OCI-LY7 (cell line): ENCODE results near the gene S100B. TPM values are rescaled to one million over a fixed set of nuclear protein-coding genes. Genes with fewer than 3 reads are reported as not detected.

ENCODE experiments used
- BruUV-seq: library from RNA; stranded (reverse); fragments of 400-500 nt; replicated peaks from 2 replicates; lab custom pipeline; 2021; lab: Mats Ljungman, UMichigan
- CTCF ChIA-PET: fragments of 300-600 bp; sonication (Branson Sonifier 250); formaldehyde crosslinking; loops from one replicate; lab custom pipeline; 2022; ENCODE audit warnings: antibody characterized with exemption; ENCODE audit not compliant: unreplicated experiment; lab: Charles Lee
- POLR2A ChIA-PET: fragments of 300-600 bp; sonication (Branson Sonifier 250); formaldehyde crosslinking; loops from one replicate; lab custom pipeline; 2022; ENCODE audit warnings: antibody characterized with exemption; lab: Charles Lee
- DNase-seq: peaks from one replicate; pipeline ENCODE4 v3.0.0-alpha.2; 2015; ENCODE audit warnings: low spot score
- H2AFZ ChIP-seq: fragments of 200-600 bp; sonication (generic), shearing (Covaris generic); 2 replicates; pipeline ENCODE4 v1.6.1; 2014; ENCODE audit warnings: mild to moderate bottlenecking, antibody characterized with exemption, low read length, moderate library complexity
- H3K27ac ChIP-seq: fragments of 200-600 bp; sonication (generic); 2 replicates; pipeline ENCODE4 v1.5.1; 2014; ENCODE audit warnings: mixed run types, low read depth, mild to moderate bottlenecking, moderate library complexity, low read length, inconsistent platforms; ENCODE audit not compliant: poor library complexity, severe bottlenecking
- H3K36me3 ChIP-seq: fragments of 200-600 bp; sonication (generic); 2 replicates; pipeline ENCODE4 v1.6.1; 2014; ENCODE audit warnings: mild to moderate bottlenecking, antibody characterized with exemption, low read length, moderate library complexity, mixed read lengths; ENCODE audit not compliant: insufficient read depth
- H3K4me1 ChIP-seq: fragments of 200-600 bp; sonication (generic); 2 replicates; pipeline ENCODE4 v1.5.1; 2014; ENCODE audit warnings: mild to moderate bottlenecking, low read length; ENCODE audit not compliant: insufficient read depth, poor library complexity, severe bottlenecking
- H3K4me2 ChIP-seq: fragments of 200-600 bp; sonication (generic); 2 replicates; pipeline ENCODE4 v1.6.1; 2014; ENCODE audit warnings: mild to moderate bottlenecking, low read length
- H3K4me3 ChIP-seq: fragments of 200-600 bp; sonication (generic); 2 replicates; pipeline ENCODE4 v1.5.1; 2014; ENCODE audit warnings: mild to moderate bottlenecking, low read depth, low read length; ENCODE audit not compliant: poor library complexity, severe bottlenecking
- H3K79me2 ChIP-seq: fragments of 200-600 bp; sonication (generic); 2 replicates; pipeline ENCODE4 v1.6.1; 2016; ENCODE audit warnings: low read depth, mild to moderate bottlenecking, low read length, moderate library complexity, mixed read lengths; ENCODE audit not compliant: insufficient read depth
- H3K9me2 ChIP-seq: fragments of 200-600 bp; sonication (generic); 2 replicates; pipeline ENCODE4 v1.6.1; 2016; ENCODE audit warnings: mild to moderate bottlenecking, low read length, mixed read lengths; ENCODE audit not compliant: insufficient read depth
- H3K9me3 ChIP-seq: fragments of 200-600 bp; sonication (generic); 2 replicates; pipeline ENCODE4 v1.6.1; 2014; ENCODE audit warnings: mild to moderate bottlenecking, mixed run types, low read length, mixed read lengths
- H4K20me1 ChIP-seq: fragments of 200-600 bp; sonication (generic); 2 replicates; pipeline ENCODE4 v1.6.1; 2014; ENCODE audit warnings: mild to moderate bottlenecking, antibody characterized with exemption, low read length, moderate library complexity, mixed read lengths; ENCODE audit not compliant: insufficient read depth
- CTCF ChIP-seq: fragments of 200-600 bp; sonication (generic); conservative IDR thresholded peaks from 2 replicates; pipeline ENCODE4 v1.5.1; 2014; ENCODE audit warnings: mild to moderate bottlenecking, antibody characterized with exemption, low read length, moderate library complexity, mixed read lengths
- EZH2phosphoT487 ChIP-seq: fragments of 200-600 bp; sonication (generic); IDR thresholded peaks from 2 replicates; pipeline ENCODE4 v1.6.1; 2018; ENCODE audit warnings: low read depth, borderline replicate concordance, mild to moderate bottlenecking, mixed run types, antibody characterized with exemption, low read length, moderate library complexity, mixed read lengths
- intact Hi-C: fragments of 100-400 bp; cut with micrococcal nuclease; formaldehyde crosslinking; loops from one replicate; pipeline ENCODE4 v1.10.0; 2022; ENCODE audit not compliant: unreplicated experiment
- total RNA-seq, 2 experiments: library from RNA; depleted of rRNA in 1 of 2; stranded (reverse); fragments of >200 nt in 1 of 2; shearing (Covaris generic) in 1 of 2; gene quantifications; 2 replicates each; pipeline ENCODE4 v1.2.3, GENCODE V29; 2014 to 2022

The S100B gene
- total RNA-seq, 2 experiments from 2014 or later: not detected

GRCh38 chr21:46628868-46629267 lies 24.0 kb upstream of the S100B start:
- Histone ChIP-seq H2AFZ (no peak overlapping the region), H3K79me2 (no peaks in the 10 kb centered on the region), H3K27ac (no peak overlapping the region), H3K4me3 (no peak overlapping the region), H4K20me1 (no peaks in the 10 kb centered on the region), H3K9me3 (peaks cover 12% of the 10 kb centered on the region), H3K9me2 (no peaks in the 10 kb centered on the region), H3K36me3 (no peaks in the 10 kb centered on the region), H3K4me1 (no peaks in the 10 kb centered on the region), H3K4me2 (no peak overlapping the region)
- ChIA-PET CTCF (no interaction called here), POLR2A (interaction anchor here (0.6 kb wide), 1 partner anchor 70 kb away, joined by 4 read pairs; no protein-coding TSS in a partner anchor)
- no TSS peak for BruUV-seq
- intact Hi-C loops: no loop called here
- no peak for DNase-seq
- TF ChIP-seq EZH2phosphoT487 (no peak), CTCF (no peak)

- no peaks in the 10 kb centered on the region for H3K4me1 ChIP-seq
- ChIA-PET CTCF (no interaction called here), POLR2A (no interaction called here)
Observed at GRCh38 chr21:46627726-46628125, 22.8 kb upstream of the S100B start.

More at GRCh38 chr21:46627726-46628125, 22.8 kb upstream of the S100B start:
- H3K4me3 ChIP-seq: no peak overlapping the region
- H3K4me2 ChIP-seq: no peak overlapping the region
- H4K20me1 ChIP-seq: no peaks in the 10 kb centered on the region
- no peaks in the 10 kb centered on the region for H3K9me2 ChIP-seq
- no TSS peak for BruUV-seq
- no peak overlapping the region for H2AFZ ChIP-seq
- DNase-seq: no peak
- peaks cover 12% of the 10 kb centered on the region for H3K9me3 ChIP-seq
- intact Hi-C loops: no loop called here
- H3K36me3 ChIP-seq: no peaks in the 10 kb centered on the region
- H3K27ac ChIP-seq: no peak overlapping the region
- TF ChIP-seq EZH2phosphoT487 (no peak), CTCF (no peak)
- no peaks in the 10 kb centered on the region for H3K79me2 ChIP-seq
